Mesenchymal stem cell (in vitro differentiated cells and primary cell): ENCODE data around the gene JMY.
A peak's percentile ranks its signal among the peaks of the same experiment; 100 is the strongest.

ENCODE experiments used
- DNase-seq: peaks from one replicate; pipeline ENCODE4 v3.0.0-alpha.2; 2013
- H2AFZ ChIP-seq: one replicate; pipeline ENCODE4 v1.6.1; 2013; ENCODE audit warnings: low read depth, mild to moderate bottlenecking, control low read depth, inconsistent platforms, low read length, moderate library complexity
- H2AK5ac ChIP-seq: 2 replicates; pipeline ENCODE4 v1.6.1; 2013; ENCODE audit warnings: low read length, moderate library complexity, mild to moderate bottlenecking, inconsistent platforms; ENCODE audit not compliant: severe bottlenecking
- H2BK120ac ChIP-seq: one replicate; pipeline ENCODE4 v1.6.1; 2013; ENCODE audit warnings: low read depth, mild to moderate bottlenecking, inconsistent platforms, low read length, moderate library complexity
- H2BK12ac ChIP-seq, 2 experiments: one replicate each; pipeline ENCODE4 v1.6.1; 2013; ENCODE audit warnings: inconsistent platforms in 2 of 2, low read length in 2 of 2, mild to moderate bottlenecking in 2 of 2, moderate library complexity in 2 of 2, control low read depth in 1 of 2
- H2BK15ac ChIP-seq: one replicate; pipeline ENCODE4 v1.6.1; 2013; ENCODE audit warnings: mild to moderate bottlenecking, low read depth, inconsistent platforms; ENCODE audit not compliant: poor library complexity, severe bottlenecking
- H2BK5ac ChIP-seq: 2 replicates; pipeline ENCODE4 v1.6.1; 2013; ENCODE audit warnings: low read depth, mild to moderate bottlenecking, low read length, control low read depth, inconsistent platforms; ENCODE audit not compliant: poor library complexity, severe bottlenecking
- H3K14ac ChIP-seq, 2 experiments: one replicate each; pipeline ENCODE4 v1.6.1; 2013; ENCODE audit warnings: inconsistent platforms in 2 of 2, low read length in 2 of 2, control low read depth in 1 of 2, mild to moderate bottlenecking in 1 of 2, moderate library complexity in 1 of 2
- H3K18ac ChIP-seq, 2 experiments: one replicate each; pipeline ENCODE4 v1.6.1; 2013; ENCODE audit warnings: inconsistent platforms in 2 of 2, low read length in 2 of 2, control low read depth in 1 of 2, low read depth in 1 of 2, mild to moderate bottlenecking in 1 of 2
- H3K23ac ChIP-seq, 2 experiments: one replicate each; pipeline ENCODE4 v1.6.1; 2013; ENCODE audit warnings: inconsistent platforms in 2 of 2, low read length in 2 of 2, mild to moderate bottlenecking in 2 of 2, moderate library complexity in 2 of 2, control low read depth in 1 of 2
- H3K27ac ChIP-seq: 2 replicates; pipeline ENCODE4 v1.5.1; 2013; ENCODE audit warnings: mild to moderate bottlenecking, moderate library complexity, low read length, control low read depth, inconsistent platforms; ENCODE audit not compliant: poor library complexity, severe bottlenecking
- H3K27me3 ChIP-seq, 2 experiments: 2 replicates each; pipeline versions ENCODE4 v1.6.1 to v1.7.0; 2013; ENCODE audit warnings: low read length in 2 of 2, mild to moderate bottlenecking in 2 of 2, moderate library complexity in 2 of 2, control low read depth in 1 of 2, inconsistent platforms in 1 of 2; ENCODE audit not compliant: control insufficient read depth in 1 of 2, insufficient read depth in 1 of 2
- H3K36me3 ChIP-seq, 2 experiments: 2 replicates each; pipeline versions ENCODE4 v1.6.1 to v1.7.0; 2013; ENCODE audit warnings: low read length in 2 of 2, control low read depth in 1 of 2, inconsistent platforms in 1 of 2, low read depth in 1 of 2, mild to moderate bottlenecking in 1 of 2; ENCODE audit not compliant: insufficient read depth in 2 of 2, control insufficient read depth in 1 of 2
- H3K4ac ChIP-seq, 2 experiments: one replicate each; pipeline ENCODE4 v1.6.1; 2013; ENCODE audit warnings: inconsistent platforms in 2 of 2, low read length in 2 of 2, mild to moderate bottlenecking in 2 of 2, moderate library complexity in 2 of 2, control low read depth in 1 of 2, low read depth in 1 of 2
- H3K4me1 ChIP-seq: 2 replicates; pipeline ENCODE4 v1.6.1; 2013; ENCODE audit warnings: low read depth, low read length, control low read depth; ENCODE audit not compliant: control insufficient read depth, insufficient read depth
- H3K4me2 ChIP-seq: 2 replicates; pipeline ENCODE4 v1.6.1; 2013; ENCODE audit warnings: low read length, mild to moderate bottlenecking, inconsistent platforms; ENCODE audit not compliant: poor library complexity, severe bottlenecking
- H3K4me3 ChIP-seq, 2 experiments: 2 replicates each; pipeline versions ENCODE4 v1.5.1 to v1.7.0; 2013; ENCODE audit warnings: low read length in 2 of 2, mild to moderate bottlenecking in 2 of 2, control low read depth in 1 of 2, low read depth in 1 of 2; ENCODE audit not compliant: insufficient read depth in 1 of 2
- H3K79me1 ChIP-seq: replicated peaks from 2 replicates; pipeline ENCODE4 v1.6.1; 2013; ENCODE audit warnings: mild to moderate bottlenecking, control low read depth, low read length, inconsistent platforms; ENCODE audit not compliant: poor library complexity, severe bottlenecking
- H3K9ac ChIP-seq: 2 replicates; pipeline ENCODE4 v1.7.0; 2013; ENCODE audit warnings: mild to moderate bottlenecking, low read length, moderate library complexity
- H3K9me3 ChIP-seq: 2 replicates; pipeline ENCODE4 v1.7.0; 2013; ENCODE audit warnings: mild to moderate bottlenecking, low read length; ENCODE audit not compliant: control insufficient read depth
- H4K8ac ChIP-seq: one replicate; pipeline ENCODE4 v1.6.1; 2013; ENCODE audit warnings: inconsistent platforms, mild to moderate bottlenecking, low read length, moderate library complexity
- H4K91ac ChIP-seq: one replicate; pipeline ENCODE4 v1.6.1; 2013; ENCODE audit warnings: mild to moderate bottlenecking, low read length, inconsistent platforms
- WGBS: methylation state at CpG from one replicate; pipeline ENCODE4 v1.1.7; 2013; ENCODE audit warnings: mixed read lengths; 5-methylcytosine and 5-hydroxymethylcytosine counted together

Gene JMY

GRCh38 chr5:79237740-79238560 is 2.0 kb downstream of the JMY start:
- no peak overlapping the region for H4K91ac ChIP-seq
- H3K9me3 ChIP-seq = no peaks in the 10 kb centered on the region
- no peak overlapping the region for H2BK15ac ChIP-seq
- no peak overlapping the region for H3K14ac ChIP-seq
- no peak overlapping the region for H2BK5ac ChIP-seq
- H3K4ac ChIP-seq = no peak overlapping the region
- H3K4me2 ChIP-seq = peak overlapping the region; percentile 98
- H2AFZ ChIP-seq = no peak overlapping the region
- peaks cover 5% of the 10 kb centered on the region for H3K4me1 ChIP-seq
- H3K4me3 ChIP-seq = peak overlapping the region; percentile 86 to 95
- peak overlapping the region; percentile 95 for H3K9ac ChIP-seq
- 25% methylated on average over 13 of the region's 14 CpGs for WGBS
- no peaks in the 10 kb centered on the region for H3K36me3 ChIP-seq
- H3K23ac ChIP-seq = peak overlapping the region in 1 of 2 experiments; percentile 72
- no peak overlapping the region for H2BK12ac ChIP-seq
- H3K79me1 ChIP-seq = peaks cover 17% of the 10 kb centered on the region
- H3K27me3 ChIP-seq = no peaks in the 10 kb centered on the region
- H3K18ac ChIP-seq = no peak overlapping the region
- no peak overlapping the region for H3K27ac ChIP-seq
- H2BK120ac ChIP-seq = no peak overlapping the region
- DNase-seq = no peak
- no peak overlapping the region for H2AK5ac ChIP-seq
- no peak overlapping the region for H4K8ac ChIP-seq

DNA sequence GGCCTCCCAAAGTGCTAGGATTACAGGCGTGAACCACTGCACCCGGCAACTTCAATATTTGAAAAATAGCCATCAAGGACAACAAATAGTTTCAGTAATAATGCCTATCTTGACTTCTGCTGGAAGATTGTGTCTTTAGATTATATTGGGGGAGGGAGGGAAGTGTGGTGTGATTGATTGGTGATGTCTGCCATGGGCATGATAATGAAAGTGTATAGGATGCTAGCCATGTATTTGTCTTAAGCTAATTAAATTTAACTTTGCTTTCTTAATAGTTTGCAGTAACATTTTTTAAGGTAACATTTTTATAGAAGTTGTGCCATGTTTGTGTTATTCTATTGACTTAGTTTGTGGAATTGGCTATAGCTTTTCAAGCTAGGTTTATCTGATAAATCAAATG is 4.6 kb downstream of the JMY start:
- Histone ChIP-seq H3K9me3 (no peaks in the 10 kb centered on the region), H2BK12ac (no peak overlapping the region), H2BK15ac (no peak overlapping the region), H4K8ac (no peak overlapping the region), H2BK5ac (no peak overlapping the region), H3K36me3 (no peaks in the 10 kb centered on the region), H2BK120ac (no peak overlapping the region), H3K14ac (no peak overlapping the region), H4K91ac (no peak overlapping the region), H3K4me3 (no peak overlapping the region), H3K79me1 (peaks cover 19% of the 10 kb centered on the region), H3K4me2 (no peak overlapping the region), H3K27ac (no peak overlapping the region), H3K9ac (no peak overlapping the region), H2AK5ac (no peak overlapping the region), H3K18ac (no peak overlapping the region), H3K23ac (no peak overlapping the region), H3K4me1 (peaks cover 5% of the 10 kb centered on the region), H3K27me3 (no peaks in the 10 kb centered on the region), H2AFZ (no peak overlapping the region), H3K4ac (no peak overlapping the region)
- DNase-seq = no peak
- no CpG with 5 or more reads among the region's 2 CpGs for WGBS

- Histone ChIP-seq H3K23ac (no peak overlapping the region), H4K91ac (no peak overlapping the region), H3K14ac (no peak overlapping the region), H3K9me3 (no peaks in the 10 kb centered on the region), H2BK5ac (no peak overlapping the region), H3K9ac (no peak overlapping the region), H3K18ac (no peak overlapping the region), H3K4me2 (no peak overlapping the region), H3K4ac (no peak overlapping the region), H3K36me3 (no peaks in the 10 kb centered on the region), H2BK12ac (no peak overlapping the region), H4K8ac (no peak overlapping the region), H2BK120ac (no peak overlapping the region), H2AFZ (no peak overlapping the region), H3K4me1 (peaks cover 3% of the 10 kb centered on the region), H3K79me1 (peaks cover 20% of the 10 kb centered on the region), H3K4me3 (no peak overlapping the region), H3K27ac (no peak overlapping the region), H3K27me3 (no peaks in the 10 kb centered on the region), H2AK5ac (no peak overlapping the region), H2BK15ac (no peak overlapping the region)
- WGBS = 57% methylated on average over 4 of the region's 4 CpGs
- peak; percentile 13 for DNase-seq
Measured at GRCh38 chr5:79241535-79241979, 5.6 kb downstream of the JMY start.

DNA sequence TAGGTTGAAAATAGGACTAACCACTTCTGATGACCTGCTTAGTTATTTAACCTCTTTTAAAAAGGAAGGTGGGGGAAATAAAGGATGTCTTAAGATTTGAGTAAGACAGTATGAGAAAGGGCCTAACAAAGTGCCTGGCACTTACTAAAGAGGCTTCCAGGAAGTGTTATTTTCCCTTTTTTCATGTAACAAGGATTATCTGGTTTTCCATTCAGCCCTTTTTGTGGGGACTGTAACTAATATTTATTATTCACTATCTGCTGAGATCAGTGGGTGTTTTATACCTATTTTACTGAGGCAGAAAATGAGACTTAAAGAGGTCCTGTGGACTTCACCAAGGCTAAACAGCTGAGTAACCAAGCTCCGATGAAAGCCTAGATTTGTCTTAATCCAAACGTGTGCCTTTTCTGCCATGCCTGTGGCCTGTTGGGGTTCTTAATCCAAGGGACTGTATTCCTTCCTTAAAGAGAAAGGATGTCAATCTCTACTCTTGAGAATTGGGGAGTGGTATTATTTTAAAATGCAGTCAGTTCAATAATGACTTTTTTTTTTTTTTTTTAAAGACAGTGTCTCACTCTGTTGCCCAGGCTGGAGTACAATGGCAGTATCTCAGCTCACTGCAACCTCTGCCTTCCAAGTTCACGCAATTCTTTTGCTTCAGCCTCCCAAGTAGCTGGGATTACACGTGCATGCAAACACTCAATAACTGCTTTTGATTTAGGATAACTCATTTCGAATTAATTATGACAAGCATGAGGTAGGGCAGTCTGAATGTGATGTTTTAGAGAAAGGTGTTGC is 6.5 kb downstream of the JMY start:
- Histone ChIP-seq H3K79me1 (peaks cover 16% of the 10 kb centered on the region), H2BK5ac (no peak overlapping the region), H3K9me3 (no peaks in the 10 kb centered on the region), H2BK12ac (no peak overlapping the region), H2AFZ (no peak overlapping the region), H2AK5ac (no peak overlapping the region), H3K14ac (no peak overlapping the region), H3K4ac (no peak overlapping the region), H3K18ac (no peak overlapping the region), H2BK15ac (no peak overlapping the region), H3K27ac (no peak overlapping the region), H3K36me3 (no peaks in the 10 kb centered on the region), H2BK120ac (no peak overlapping the region), H4K8ac (no peak overlapping the region), H3K4me1 (peaks cover 3% of the 10 kb centered on the region), H3K9ac (no peak overlapping the region), H4K91ac (no peak overlapping the region), H3K4me3 (no peak overlapping the region), H3K4me2 (no peak overlapping the region), H3K27me3 (no peaks in the 10 kb centered on the region), H3K23ac (no peak overlapping the region)
- WGBS = 88% methylated on average over 5 of the region's 5 CpGs
- DNase-seq = no peak
